ENCODE results near the gene STMND1.

GRCh38 chr6:17062871-17063440, 38.9 kb upstream of the STMND1 start:
- TF ChIP-seq ATF3 (IDR thresholded peaks at IDR 0.05), result no peak
- TF ChIP-seq CTCF (IDR thresholded peaks at IDR 0.05; ENCODE audit: low read depth, low read length, missing input control), result no peak
- no peak for TF ChIP-seq TAF1 (conservative IDR thresholded peaks at IDR 0.05)
- no peak for TF ChIP-seq MAX (IDR thresholded peaks at IDR 0.05)
- TF ChIP-seq JUND (IDR thresholded peaks at IDR 0.05), result no peak
- no peak for TF ChIP-seq GABPA (IDR thresholded peaks at IDR 0.05 in 1 of 2, conservative IDR thresholded peaks at IDR 0.05 in 1 of 2)
